HG03095 (cell line): Measurements from ENCODE around the gene RILP.

ENCODE experiments used
- ATAC-seq: cut with Tn5 transposase; IDR thresholded peaks from one replicate; pipeline ENCODE4 v1.9.1; 2021; ENCODE audit warnings: moderate library complexity; ENCODE audit not compliant: unreplicated experiment

The RILP gene

GRCh38 chr17:1604831-1605528 is 44.7 kb downstream of the RILP start:
- no peak for ATAC-seq

- no peak for ATAC-seq
These were observed 48.1 kb downstream of the RILP start for GRCh38 chr17:1601571-1601970.

- no peak for ATAC-seq
These were observed 51.1 kb downstream of the RILP start for GRCh38 chr17:1598399-1599095.

GRCh38 chr17:1597861-1598342 is 51.8 kb downstream of the RILP start:
- no peak for ATAC-seq
